Measurements from ENCODE around the gene NPHS1. TPM values are rescaled to one million over a fixed set of nuclear protein-coding genes. Genes with fewer than 3 reads are reported as not detected.

The NPHS1 gene
- polyA plus RNA-seq, 1 donor from 2014 or later, result 0.05 TPM

DNA sequence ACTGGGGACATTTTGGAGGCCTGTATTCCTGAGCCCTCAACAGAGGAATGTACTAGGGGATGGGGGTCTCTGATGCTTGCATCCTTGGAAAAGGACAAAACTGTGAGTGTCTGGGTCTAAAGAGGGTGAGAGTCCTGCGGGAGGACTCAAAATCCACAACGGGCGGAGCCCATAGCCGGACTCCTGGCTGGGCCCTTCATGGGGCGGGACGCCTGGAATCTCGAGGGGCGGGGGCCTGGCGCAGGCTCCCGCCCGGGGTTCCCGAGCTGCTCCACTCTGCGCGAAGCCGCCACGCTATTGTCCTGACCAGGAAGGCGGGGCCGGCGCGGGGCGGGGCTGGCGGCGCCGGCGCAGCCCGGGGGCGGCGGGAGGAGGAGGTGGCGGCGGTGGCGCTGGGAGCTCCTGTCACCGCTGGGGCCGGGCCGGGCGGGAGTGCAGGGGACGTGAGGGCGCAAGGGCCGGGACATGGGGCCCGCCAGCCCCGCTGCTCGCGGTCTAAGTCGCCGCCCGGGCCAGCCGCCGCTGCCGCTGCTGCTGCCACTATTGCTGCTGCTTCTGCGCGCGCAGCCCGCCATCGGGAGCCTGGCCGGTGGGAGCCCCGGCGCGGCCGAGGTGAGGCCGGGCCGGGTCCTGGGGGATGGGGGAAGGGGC, 16.0 kb upstream of the NPHS1 start, which contains the start of gene APLP1:
TSS of gene APLP1 (plus strand) at position 403 of the 651 bp plus-strand sequence. CDS start at position 466, 63 bp downstream.
- peak within 1 kb of the TSS; percentile 95 for H3K9ac ChIP-seq (ENCODE audit: low read length)
- peak within 1 kb of the TSS; percentile 41 for H3K4me2 ChIP-seq (ENCODE audit: low read length)
- H3K9me2 ChIP-seq (ENCODE audit: insufficient read depth, low read length), result no peaks in the 10 kb centered on the region
- no peaks in the 10 kb centered on the region for H3K27me3 ChIP-seq (ENCODE audit: insufficient read depth, low read depth, low read length)
- no peaks in the 10 kb centered on the region for H3K36me3 ChIP-seq (ENCODE audit: insufficient read depth, low read length)
- no peaks in the 10 kb centered on the region for H3K9me3 ChIP-seq (ENCODE audit: low read length)
- H3K27ac ChIP-seq (ENCODE audit: low read length), result peak within 1 kb of the TSS; percentile 98
- H2AFZ ChIP-seq (ENCODE audit: low read depth, low read length), result peak within 1 kb of the TSS; percentile 70
- H3K79me2 ChIP-seq (replicated peaks; ENCODE audit: insufficient read depth, low read length), result peaks cover 18% of the 10 kb centered on the region
- no peak for TF ChIP-seq EZH2 (IDR thresholded peaks at IDR 0.05; ENCODE audit: borderline replicate concordance, insufficient read depth, low read length, poor library complexity, severe bottlenecking)
- peak; percentile 38 for TF ChIP-seq MXI1 (conservative IDR thresholded peaks at IDR 0.05; ENCODE audit: poor library complexity, severe bottlenecking)
- TF ChIP-seq TAF1 (IDR thresholded peaks at IDR 0.05; ENCODE audit: low read depth), result peak; percentile 62
- TF ChIP-seq POLR2AphosphoS5 (IDR thresholded peaks at IDR 0.05), result peak; percentile 88
- TF ChIP-seq EP300 (conservative IDR thresholded peaks at IDR 0.05; ENCODE audit: poor library complexity, severe bottlenecking), result peak; percentile 31
- TF ChIP-seq RAD21 (conservative IDR thresholded peaks at IDR 0.05), result peak; percentile 29
- TF ChIP-seq, protein P1, sequence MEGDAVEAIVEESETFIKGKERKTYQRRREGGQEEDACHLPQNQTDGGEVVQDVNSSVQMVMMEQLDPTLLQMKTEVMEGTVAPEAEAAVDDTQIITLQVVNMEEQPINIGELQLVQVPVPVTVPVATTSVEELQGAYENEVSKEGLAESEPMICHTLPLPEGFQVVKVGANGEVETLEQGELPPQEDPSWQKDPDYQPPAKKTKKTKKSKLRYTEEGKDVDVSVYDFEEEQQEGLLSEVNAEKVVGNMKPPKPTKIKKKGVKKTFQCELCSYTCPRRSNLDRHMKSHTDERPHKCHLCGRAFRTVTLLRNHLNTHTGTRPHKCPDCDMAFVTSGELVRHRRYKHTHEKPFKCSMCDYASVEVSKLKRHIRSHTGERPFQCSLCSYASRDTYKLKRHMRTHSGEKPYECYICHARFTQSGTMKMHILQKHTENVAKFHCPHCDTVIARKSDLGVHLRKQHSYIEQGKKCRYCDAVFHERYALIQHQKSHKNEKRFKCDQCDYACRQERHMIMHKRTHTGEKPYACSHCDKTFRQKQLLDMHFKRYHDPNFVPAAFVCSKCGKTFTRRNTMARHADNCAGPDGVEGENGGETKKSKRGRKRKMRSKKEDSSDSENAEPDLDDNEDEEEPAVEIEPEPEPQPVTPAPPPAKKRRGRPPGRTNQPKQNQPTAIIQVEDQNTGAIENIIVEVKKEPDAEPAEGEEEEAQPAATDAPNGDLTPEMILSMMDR (IDR thresholded peaks at IDR 0.05; ENCODE audit: poor library complexity, severe bottlenecking), result no peak
- TF ChIP-seq, protein P2, sequence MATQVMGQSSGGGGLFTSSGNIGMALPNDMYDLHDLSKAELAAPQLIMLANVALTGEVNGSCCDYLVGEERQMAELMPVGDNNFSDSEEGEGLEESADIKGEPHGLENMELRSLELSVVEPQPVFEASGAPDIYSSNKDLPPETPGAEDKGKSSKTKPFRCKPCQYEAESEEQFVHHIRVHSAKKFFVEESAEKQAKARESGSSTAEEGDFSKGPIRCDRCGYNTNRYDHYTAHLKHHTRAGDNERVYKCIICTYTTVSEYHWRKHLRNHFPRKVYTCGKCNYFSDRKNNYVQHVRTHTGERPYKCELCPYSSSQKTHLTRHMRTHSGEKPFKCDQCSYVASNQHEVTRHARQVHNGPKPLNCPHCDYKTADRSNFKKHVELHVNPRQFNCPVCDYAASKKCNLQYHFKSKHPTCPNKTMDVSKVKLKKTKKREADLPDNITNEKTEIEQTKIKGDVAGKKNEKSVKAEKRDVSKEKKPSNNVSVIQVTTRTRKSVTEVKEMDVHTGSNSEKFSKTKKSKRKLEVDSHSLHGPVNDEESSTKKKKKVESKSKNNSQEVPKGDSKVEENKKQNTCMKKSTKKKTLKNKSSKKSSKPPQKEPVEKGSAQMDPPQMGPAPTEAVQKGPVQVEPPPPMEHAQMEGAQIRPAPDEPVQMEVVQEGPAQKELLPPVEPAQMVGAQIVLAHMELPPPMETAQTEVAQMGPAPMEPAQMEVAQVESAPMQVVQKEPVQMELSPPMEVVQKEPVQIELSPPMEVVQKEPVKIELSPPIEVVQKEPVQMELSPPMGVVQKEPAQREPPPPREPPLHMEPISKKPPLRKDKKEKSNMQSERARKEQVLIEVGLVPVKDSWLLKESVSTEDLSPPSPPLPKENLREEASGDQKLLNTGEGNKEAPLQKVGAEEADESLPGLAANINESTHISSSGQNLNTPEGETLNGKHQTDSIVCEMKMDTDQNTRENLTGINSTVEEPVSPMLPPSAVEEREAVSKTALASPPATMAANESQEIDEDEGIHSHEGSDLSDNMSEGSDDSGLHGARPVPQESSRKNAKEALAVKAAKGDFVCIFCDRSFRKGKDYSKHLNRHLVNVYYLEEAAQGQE (IDR thresholded peaks at IDR 0.05; ENCODE audit: borderline replicate concordance), result peak; percentile 15
- TF ChIP-seq SMC3 (conservative IDR thresholded peaks at IDR 0.05; ENCODE audit: poor library complexity), result peak; percentile 20
- no peaks in the 10 kb centered on the region for H4K20me1 ChIP-seq (ENCODE audit: insufficient read depth)
- peak within 1 kb of the TSS; percentile 75 for H3K4me3 ChIP-seq (ENCODE audit: low read length)
- H3F3A ChIP-seq (ENCODE audit: insufficient read depth, low read length, poor library complexity, severe bottlenecking), result no peaks in the 10 kb centered on the region

DNA sequence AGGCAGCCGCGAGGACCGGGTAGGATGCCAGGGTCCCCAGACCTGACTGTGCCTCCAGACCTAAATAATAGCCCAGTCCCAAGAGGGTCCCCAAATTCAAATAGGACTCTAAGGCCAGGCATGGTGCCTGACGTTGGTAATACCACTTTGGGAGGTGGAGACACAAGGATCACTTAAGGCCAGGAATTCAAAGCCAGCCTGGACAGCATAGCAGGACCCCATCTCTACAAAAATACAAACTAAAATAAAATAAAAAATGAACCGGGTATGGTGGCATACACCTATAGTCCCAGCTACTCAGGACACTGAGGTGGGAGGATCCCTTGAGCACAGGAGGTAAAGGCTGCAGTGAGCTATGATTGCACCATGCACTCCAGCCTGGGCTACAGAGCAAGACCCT, 10.7 kb upstream of the NPHS1 start:
- H3K36me3 ChIP-seq (ENCODE audit: insufficient read depth, low read length), result no peaks in the 10 kb centered on the region
- H3K9me3 ChIP-seq (ENCODE audit: low read length), result no peaks in the 10 kb centered on the region
- no peak overlapping the region for H3K4me2 ChIP-seq (ENCODE audit: low read length)
- no peak overlapping the region for H3K27ac ChIP-seq (ENCODE audit: low read length)
- no peaks in the 10 kb centered on the region for H3K9me2 ChIP-seq (ENCODE audit: insufficient read depth, low read length)
- H3K9ac ChIP-seq (ENCODE audit: low read length), result no peak overlapping the region
- H3F3A ChIP-seq (ENCODE audit: insufficient read depth, low read length, poor library complexity, severe bottlenecking), result no peaks in the 10 kb centered on the region
- no peaks in the 10 kb centered on the region for H4K20me1 ChIP-seq (ENCODE audit: insufficient read depth)
- H3K79me2 ChIP-seq (replicated peaks; ENCODE audit: insufficient read depth, low read length), result no peaks in the 10 kb centered on the region
- H2AFZ ChIP-seq (ENCODE audit: low read depth, low read length), result no peak overlapping the region
- no peak for TF ChIP-seq MXI1 (conservative IDR thresholded peaks at IDR 0.05; ENCODE audit: poor library complexity, severe bottlenecking)
- TF ChIP-seq, protein P1 (IDR thresholded peaks at IDR 0.05; ENCODE audit: poor library complexity, severe bottlenecking), result no peak
- TF ChIP-seq, protein P2 (IDR thresholded peaks at IDR 0.05; ENCODE audit: borderline replicate concordance), result no peak
- no peak for TF ChIP-seq SMC3 (conservative IDR thresholded peaks at IDR 0.05; ENCODE audit: poor library complexity)
- TF ChIP-seq TAF1 (IDR thresholded peaks at IDR 0.05; ENCODE audit: low read depth), result no peak
- no peak for TF ChIP-seq EP300 (conservative IDR thresholded peaks at IDR 0.05; ENCODE audit: poor library complexity, severe bottlenecking)
- no peak for TF ChIP-seq RAD21 (conservative IDR thresholded peaks at IDR 0.05)
- no peak for TF ChIP-seq EZH2 (IDR thresholded peaks at IDR 0.05; ENCODE audit: borderline replicate concordance, insufficient read depth, low read length, poor library complexity, severe bottlenecking)
- TF ChIP-seq POLR2AphosphoS5 (IDR thresholded peaks at IDR 0.05), result no peak
- H3K27me3 ChIP-seq (ENCODE audit: insufficient read depth, low read depth, low read length), result peaks cover 14% of the 10 kb centered on the region
- no peak overlapping the region for H3K4me3 ChIP-seq (ENCODE audit: low read length)

Data from neural cell (in vitro differentiated cells).